ENCODE results near the gene ATP6V0E1.

The ATP6V0E1 gene

DNA sequence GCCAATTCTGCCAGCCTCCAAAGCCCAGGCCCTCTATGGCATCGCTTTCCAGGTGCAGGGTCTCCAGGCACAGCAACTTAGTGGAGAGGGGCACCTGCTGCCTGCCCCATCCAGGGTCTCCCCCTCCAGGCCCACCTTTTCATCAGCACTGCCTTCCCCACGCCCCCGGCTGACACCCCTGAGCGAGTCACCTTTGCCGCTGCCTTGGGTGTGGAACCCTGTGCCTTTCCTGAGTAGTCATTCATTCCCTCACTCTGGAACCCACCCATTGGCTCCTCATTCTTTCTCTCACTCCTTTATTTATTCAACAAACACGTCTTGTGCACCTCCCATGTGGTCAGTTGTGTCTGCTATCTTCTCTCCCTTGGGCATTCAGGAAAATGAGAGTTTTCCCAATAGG lies 38.8 kb upstream of the ATP6V0E1 start:
- H3K4me3 ChIP-seq (replicated peaks; ENCODE audit: insufficient read depth, low read length): no peak overlapping the region
- TF ChIP-seq, protein P1, sequence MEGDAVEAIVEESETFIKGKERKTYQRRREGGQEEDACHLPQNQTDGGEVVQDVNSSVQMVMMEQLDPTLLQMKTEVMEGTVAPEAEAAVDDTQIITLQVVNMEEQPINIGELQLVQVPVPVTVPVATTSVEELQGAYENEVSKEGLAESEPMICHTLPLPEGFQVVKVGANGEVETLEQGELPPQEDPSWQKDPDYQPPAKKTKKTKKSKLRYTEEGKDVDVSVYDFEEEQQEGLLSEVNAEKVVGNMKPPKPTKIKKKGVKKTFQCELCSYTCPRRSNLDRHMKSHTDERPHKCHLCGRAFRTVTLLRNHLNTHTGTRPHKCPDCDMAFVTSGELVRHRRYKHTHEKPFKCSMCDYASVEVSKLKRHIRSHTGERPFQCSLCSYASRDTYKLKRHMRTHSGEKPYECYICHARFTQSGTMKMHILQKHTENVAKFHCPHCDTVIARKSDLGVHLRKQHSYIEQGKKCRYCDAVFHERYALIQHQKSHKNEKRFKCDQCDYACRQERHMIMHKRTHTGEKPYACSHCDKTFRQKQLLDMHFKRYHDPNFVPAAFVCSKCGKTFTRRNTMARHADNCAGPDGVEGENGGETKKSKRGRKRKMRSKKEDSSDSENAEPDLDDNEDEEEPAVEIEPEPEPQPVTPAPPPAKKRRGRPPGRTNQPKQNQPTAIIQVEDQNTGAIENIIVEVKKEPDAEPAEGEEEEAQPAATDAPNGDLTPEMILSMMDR (IDR thresholded peaks at IDR 0.05; ENCODE audit: insufficient read depth, low read length): no peak
- TF ChIP-seq GABPA (IDR thresholded peaks at IDR 0.05; ENCODE audit: low read depth) (no peak), SPI1 (IDR thresholded peaks at IDR 0.05; ENCODE audit: borderline replicate concordance, low read depth) (no peak), POLR2AphosphoS5 (IDR thresholded peaks at IDR 0.05; ENCODE audit: low read depth) (no peak)
- TF ChIP-seq, protein P2, sequence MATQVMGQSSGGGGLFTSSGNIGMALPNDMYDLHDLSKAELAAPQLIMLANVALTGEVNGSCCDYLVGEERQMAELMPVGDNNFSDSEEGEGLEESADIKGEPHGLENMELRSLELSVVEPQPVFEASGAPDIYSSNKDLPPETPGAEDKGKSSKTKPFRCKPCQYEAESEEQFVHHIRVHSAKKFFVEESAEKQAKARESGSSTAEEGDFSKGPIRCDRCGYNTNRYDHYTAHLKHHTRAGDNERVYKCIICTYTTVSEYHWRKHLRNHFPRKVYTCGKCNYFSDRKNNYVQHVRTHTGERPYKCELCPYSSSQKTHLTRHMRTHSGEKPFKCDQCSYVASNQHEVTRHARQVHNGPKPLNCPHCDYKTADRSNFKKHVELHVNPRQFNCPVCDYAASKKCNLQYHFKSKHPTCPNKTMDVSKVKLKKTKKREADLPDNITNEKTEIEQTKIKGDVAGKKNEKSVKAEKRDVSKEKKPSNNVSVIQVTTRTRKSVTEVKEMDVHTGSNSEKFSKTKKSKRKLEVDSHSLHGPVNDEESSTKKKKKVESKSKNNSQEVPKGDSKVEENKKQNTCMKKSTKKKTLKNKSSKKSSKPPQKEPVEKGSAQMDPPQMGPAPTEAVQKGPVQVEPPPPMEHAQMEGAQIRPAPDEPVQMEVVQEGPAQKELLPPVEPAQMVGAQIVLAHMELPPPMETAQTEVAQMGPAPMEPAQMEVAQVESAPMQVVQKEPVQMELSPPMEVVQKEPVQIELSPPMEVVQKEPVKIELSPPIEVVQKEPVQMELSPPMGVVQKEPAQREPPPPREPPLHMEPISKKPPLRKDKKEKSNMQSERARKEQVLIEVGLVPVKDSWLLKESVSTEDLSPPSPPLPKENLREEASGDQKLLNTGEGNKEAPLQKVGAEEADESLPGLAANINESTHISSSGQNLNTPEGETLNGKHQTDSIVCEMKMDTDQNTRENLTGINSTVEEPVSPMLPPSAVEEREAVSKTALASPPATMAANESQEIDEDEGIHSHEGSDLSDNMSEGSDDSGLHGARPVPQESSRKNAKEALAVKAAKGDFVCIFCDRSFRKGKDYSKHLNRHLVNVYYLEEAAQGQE (IDR thresholded peaks at IDR 0.05; ENCODE audit: insufficient replicate concordance, low read depth): no peak
- no peak for DNase-seq (ENCODE audit: low read depth in 1 of 2, low spot score in 1 of 2)
- no peak overlapping the region for H3K27ac ChIP-seq (replicated peaks)
- no peaks in the 10 kb centered on the region for H3K27me3 ChIP-seq (ENCODE audit: insufficient read depth, poor library complexity, severe bottlenecking)

DNA sequence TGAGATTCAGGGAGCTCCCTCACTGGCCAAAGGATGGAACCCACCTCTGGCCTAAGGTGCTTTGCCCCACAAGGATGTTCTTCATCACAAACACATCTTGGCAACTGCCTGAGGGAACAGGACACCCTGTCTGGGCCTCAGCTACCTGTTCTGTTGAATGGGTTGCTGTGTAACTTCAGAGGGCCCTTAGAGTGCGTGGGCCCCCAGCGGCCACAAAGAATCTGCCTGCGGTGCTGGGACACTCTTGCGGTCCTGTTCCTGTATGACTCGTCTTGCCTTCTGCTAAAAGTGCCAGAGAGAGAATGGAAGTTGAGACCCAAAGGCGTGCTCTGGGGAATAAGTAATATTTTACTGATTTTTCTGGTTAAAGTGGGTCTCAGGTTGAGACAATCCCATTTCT lies 38.4 kb upstream of the ATP6V0E1 start:
- no peaks in the 10 kb centered on the region for H3K27me3 ChIP-seq (ENCODE audit: insufficient read depth, poor library complexity, severe bottlenecking)
- no peak overlapping the region for H3K27ac ChIP-seq (replicated peaks)
- TF ChIP-seq SPI1 (IDR thresholded peaks at IDR 0.05; ENCODE audit: borderline replicate concordance, low read depth) (no peak), POLR2AphosphoS5 (IDR thresholded peaks at IDR 0.05; ENCODE audit: low read depth) (no peak), GABPA (IDR thresholded peaks at IDR 0.05; ENCODE audit: low read depth) (no peak)
- TF ChIP-seq, protein P1 (IDR thresholded peaks at IDR 0.05; ENCODE audit: insufficient read depth, low read length): no peak
- TF ChIP-seq, protein P2 (IDR thresholded peaks at IDR 0.05; ENCODE audit: insufficient replicate concordance, low read depth): no peak
- no peak for DNase-seq (ENCODE audit: low read depth in 1 of 2, low spot score in 1 of 2)
- no peak overlapping the region for H3K4me3 ChIP-seq (replicated peaks; ENCODE audit: insufficient read depth, low read length)

DNA sequence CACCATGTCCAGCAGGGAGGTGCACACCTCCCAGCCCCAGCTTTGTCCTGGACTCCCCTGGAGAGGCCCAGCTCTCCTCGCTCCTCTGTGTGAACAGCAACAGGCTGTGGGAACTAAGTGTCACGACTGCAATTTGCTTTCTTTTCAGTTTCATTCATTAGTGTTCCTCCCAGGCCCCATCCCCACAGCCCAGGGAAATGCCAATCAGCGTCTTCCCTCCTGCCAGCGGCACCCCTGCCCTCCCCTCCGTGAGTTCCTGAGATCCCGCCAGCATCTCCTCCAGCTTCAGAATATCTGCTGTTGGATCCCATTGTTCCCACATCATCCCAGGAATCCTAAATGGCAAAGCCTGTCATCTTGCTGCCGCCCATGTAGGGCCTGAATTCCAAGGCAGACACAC lies 37.4 kb upstream of the ATP6V0E1 start:
- Histone ChIP-seq H3K4me3 (replicated peaks; ENCODE audit: insufficient read depth, low read length) (no peak overlapping the region), H3K27me3 (ENCODE audit: insufficient read depth, poor library complexity, severe bottlenecking) (no peaks in the 10 kb centered on the region), H3K27ac (replicated peaks) (no peak overlapping the region)
- no peak for TF ChIP-seq SPI1 (IDR thresholded peaks at IDR 0.05; ENCODE audit: borderline replicate concordance, low read depth)
- TF ChIP-seq GABPA (IDR thresholded peaks at IDR 0.05; ENCODE audit: low read depth): no peak
- no peak for TF ChIP-seq POLR2AphosphoS5 (IDR thresholded peaks at IDR 0.05; ENCODE audit: low read depth)
- no peak for DNase-seq (ENCODE audit: low read depth in 1 of 2, low spot score in 1 of 2)

DNA sequence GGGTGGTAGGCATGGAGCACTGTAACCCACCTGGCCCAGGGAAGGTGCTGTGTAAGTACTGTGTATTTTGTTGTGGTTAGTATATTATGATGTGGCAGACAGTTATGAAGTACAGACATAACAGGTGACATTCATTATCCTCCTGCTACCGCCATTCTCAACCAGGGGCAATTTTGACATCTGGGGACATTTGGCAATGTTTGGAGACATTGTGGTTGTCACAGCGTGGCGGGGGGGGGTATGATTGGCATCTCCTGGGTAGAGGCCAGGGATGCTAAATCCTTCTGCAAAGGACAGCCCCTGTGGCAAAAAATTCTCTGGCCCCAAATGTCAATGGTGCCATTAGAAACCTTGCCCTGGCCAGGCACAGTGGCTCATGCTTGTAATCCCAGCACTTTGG lies 34.1 kb upstream of the ATP6V0E1 start:
- Histone ChIP-seq H3K27ac (replicated peaks) (no peak overlapping the region), H3K4me3 (replicated peaks; ENCODE audit: insufficient read depth, low read length) (no peak overlapping the region), H3K27me3 (ENCODE audit: insufficient read depth, poor library complexity, severe bottlenecking) (no peaks in the 10 kb centered on the region)
- no peak for TF ChIP-seq POLR2AphosphoS5 (IDR thresholded peaks at IDR 0.05; ENCODE audit: low read depth)
- TF ChIP-seq GABPA (IDR thresholded peaks at IDR 0.05; ENCODE audit: low read depth): no peak
- no peak for TF ChIP-seq SPI1 (IDR thresholded peaks at IDR 0.05; ENCODE audit: borderline replicate concordance, low read depth)
- TF ChIP-seq, protein P1 (IDR thresholded peaks at IDR 0.05; ENCODE audit: insufficient read depth, low read length): no peak
- TF ChIP-seq, protein P2 (IDR thresholded peaks at IDR 0.05; ENCODE audit: insufficient replicate concordance, low read depth): no peak
- no peak for DNase-seq (ENCODE audit: low read depth in 1 of 2, low spot score in 1 of 2)

Measured in HL-60 (cell line).